Caco-2 (cell line): ENCODE data around the gene ZNF579. TPM values are rescaled to one million over a fixed set of nuclear protein-coding genes. Genes with fewer than 3 reads are reported as not detected.

ENCODE experiments used
- BruUV-seq: library from RNA; stranded (reverse); fragments of 400-500 nt; replicated peaks from 2 replicates; lab custom pipeline; 2021; lab: Mats Ljungman, UMichigan
- CTCF ChIA-PET: fragments of 300-600 bp; sonication (Branson Sonifier 250); formaldehyde crosslinking; loops from one replicate; lab custom pipeline; 2022; ENCODE audit warnings: antibody characterized with exemption; lab: Charles Lee
- POLR2A ChIA-PET: fragments of 300-600 bp; sonication (Branson Sonifier 250); formaldehyde crosslinking; loops from one replicate; lab custom pipeline; 2022; ENCODE audit warnings: antibody characterized with exemption; lab: Charles Lee
- DNase-seq, 2 experiments: peaks; one replicate each; pipeline versions ENCODE4 v3.0.0 to v3.0.0-alpha.2; 2020 to 2022
- H3K27me3 ChIP-seq: replicated peaks from 2 replicates; pipeline ENCODE4 v1.6.0; 2011; ENCODE audit warnings: low read length; ENCODE audit not compliant: control insufficient read depth, insufficient read depth
- H3K36me3 ChIP-seq: 2 replicates; pipeline ENCODE4 v1.5.1; 2011; ENCODE audit warnings: low read length; ENCODE audit not compliant: control insufficient read depth, insufficient read depth
- H3K4me1 ChIP-seq: fragments of 250-450 bp; sonication (Bioruptor Pico); 2 replicates; pipeline ENCODE4 v1.5.1; 2020; ENCODE audit warnings: mild to moderate bottlenecking
- H3K4me3 ChIP-seq: 2 replicates; pipeline ENCODE4 v1.5.1; 2011; ENCODE audit warnings: low read depth, mild to moderate bottlenecking, control low read depth, low read length
- H3K9me3 ChIP-seq: fragments of 250-450 bp; sonication (Bioruptor Pico); 2 replicates; pipeline ENCODE4 v1.5.1; 2020; ENCODE audit warnings: mild to moderate bottlenecking, moderate library complexity
- H3K27ac Mint-ChIP-seq: one replicate; pipeline ENCODE4 v1.8.0; 2022; ENCODE audit warnings: mixed read lengths; ENCODE audit not compliant: unreplicated experiment
- H3K27me3 Mint-ChIP-seq: one replicate; pipeline ENCODE4 v1.8.0; 2022; ENCODE audit warnings: mixed read lengths; ENCODE audit not compliant: insufficient read depth, unreplicated experiment
- H3K36me3 Mint-ChIP-seq: one replicate; pipeline ENCODE4 v1.8.0; 2022; ENCODE audit warnings: mild to moderate bottlenecking, mixed read lengths; ENCODE audit not compliant: insufficient read depth, unreplicated experiment
- H3K4me1 Mint-ChIP-seq: one replicate; pipeline ENCODE4 v1.8.0; 2022; ENCODE audit warnings: low read depth, mixed read lengths; ENCODE audit not compliant: unreplicated experiment
- H3K4me3 Mint-ChIP-seq: one replicate; pipeline ENCODE4 v1.8.0; 2022; ENCODE audit warnings: mild to moderate bottlenecking, moderate library complexity, mixed read lengths; ENCODE audit not compliant: unreplicated experiment
- H3K9me3 Mint-ChIP-seq: one replicate; pipeline ENCODE4 v1.8.0; 2022; ENCODE audit warnings: mixed read lengths; ENCODE audit not compliant: unreplicated experiment
- intact Hi-C: fragments of 100-400 bp; cut with micrococcal nuclease; formaldehyde crosslinking; loops from one replicate; pipeline ENCODE4 v1.10.0; 2022; ENCODE audit not compliant: unreplicated experiment
- total RNA-seq: library from RNA; stranded (reverse); gene quantifications from 2 replicates; pipeline ENCODE4 v1.2.3, GENCODE V29; 2022
- TF ChIP-seq, protein P1 (sequence below), 2 experiments: fragments of 200-600 bp in 1 of 2; IDR thresholded peaks; 1 replicate in 1 of 2; 2 replicates in 1 of 2; pipeline versions ENCODE4 v1.5.1 to v1.8.0; 2011 to 2022; ENCODE audit warnings: antibody characterized with exemption in 1 of 2, control low read depth in 1 of 2, inconsistent platforms in 1 of 2, low read depth in 1 of 2, low read length in 1 of 2, mild to moderate bottlenecking in 1 of 2, moderate library complexity in 1 of 2; ENCODE audit not compliant: insufficient read depth in 1 of 2, severe bottlenecking in 1 of 2, unreplicated experiment in 1 of 2

Gene ZNF579
- total RNA-seq, 1 experiment from 2014 or later, result 30.4 TPM

DNA sequence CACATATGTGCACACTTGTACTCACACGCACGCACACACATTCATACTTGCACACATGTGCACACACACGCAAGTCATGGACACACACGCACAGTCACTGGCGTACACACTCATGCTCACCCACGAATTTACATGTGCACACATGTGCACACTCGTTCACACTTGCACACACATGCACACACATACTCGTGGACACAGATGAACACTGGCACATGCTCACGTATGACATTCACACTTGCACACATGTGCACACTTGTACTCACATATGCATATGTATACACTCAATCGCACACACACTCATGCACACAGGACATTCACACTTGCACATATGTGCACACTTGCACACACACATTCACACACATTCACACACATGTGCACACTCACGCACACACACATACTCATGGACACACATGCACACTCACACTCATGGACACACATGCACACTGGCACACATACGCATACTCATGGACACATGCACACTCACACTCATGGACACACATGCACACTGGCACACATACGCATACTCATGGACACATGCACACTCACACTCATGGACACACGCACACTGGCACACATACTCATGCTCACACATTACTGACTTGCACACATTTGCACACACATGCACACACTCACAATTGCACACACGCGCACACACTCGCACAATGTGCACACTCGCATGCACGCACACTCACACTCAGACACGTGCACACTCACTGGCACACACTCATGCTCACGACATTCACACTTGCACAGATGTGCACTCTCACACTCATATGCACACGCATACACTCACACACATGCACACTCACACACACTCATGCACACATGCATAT is 53.2 kb downstream of the ZNF579 start:
- Histone ChIP-seq H3K4me1 (no peaks in the 10 kb centered on the region), H3K27me3 (no peaks in the 10 kb centered on the region), H3K36me3 (no peaks in the 10 kb centered on the region), H3K9me3 (peaks cover 3% of the 10 kb centered on the region; the same call in 1 of the 2 replicates), H3K4me3 (no peak overlapping the region)
- DNase-seq, result no peak
- intact Hi-C loops, result no loop called here
- ChIA-PET CTCF (no interaction called here), POLR2A (no interaction called here)
- H3K4me1 Mint-ChIP-seq, result no peaks in the 10 kb centered on the region
- H3K4me3 Mint-ChIP-seq, result no peak overlapping the region
- BruUV-seq, result no TSS peak
- no peaks in the 10 kb centered on the region for H3K9me3 Mint-ChIP-seq
- TF ChIP-seq, protein P1, sequence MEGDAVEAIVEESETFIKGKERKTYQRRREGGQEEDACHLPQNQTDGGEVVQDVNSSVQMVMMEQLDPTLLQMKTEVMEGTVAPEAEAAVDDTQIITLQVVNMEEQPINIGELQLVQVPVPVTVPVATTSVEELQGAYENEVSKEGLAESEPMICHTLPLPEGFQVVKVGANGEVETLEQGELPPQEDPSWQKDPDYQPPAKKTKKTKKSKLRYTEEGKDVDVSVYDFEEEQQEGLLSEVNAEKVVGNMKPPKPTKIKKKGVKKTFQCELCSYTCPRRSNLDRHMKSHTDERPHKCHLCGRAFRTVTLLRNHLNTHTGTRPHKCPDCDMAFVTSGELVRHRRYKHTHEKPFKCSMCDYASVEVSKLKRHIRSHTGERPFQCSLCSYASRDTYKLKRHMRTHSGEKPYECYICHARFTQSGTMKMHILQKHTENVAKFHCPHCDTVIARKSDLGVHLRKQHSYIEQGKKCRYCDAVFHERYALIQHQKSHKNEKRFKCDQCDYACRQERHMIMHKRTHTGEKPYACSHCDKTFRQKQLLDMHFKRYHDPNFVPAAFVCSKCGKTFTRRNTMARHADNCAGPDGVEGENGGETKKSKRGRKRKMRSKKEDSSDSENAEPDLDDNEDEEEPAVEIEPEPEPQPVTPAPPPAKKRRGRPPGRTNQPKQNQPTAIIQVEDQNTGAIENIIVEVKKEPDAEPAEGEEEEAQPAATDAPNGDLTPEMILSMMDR (IDR thresholded peaks at IDR 0.05; ENCODE audit: insufficient read depth in 1 of 2, low read depth in 1 of 2, low read length in 1 of 2, severe bottlenecking in 1 of 2, unreplicated experiment in 1 of 2), result no peak
- no peaks in the 10 kb centered on the region for H3K36me3 Mint-ChIP-seq
- H3K27me3 Mint-ChIP-seq, result no peaks in the 10 kb centered on the region
- no peak overlapping the region for H3K27ac Mint-ChIP-seq

Other genes starting within 250 kb of the ZNF579 start
- 25.8 and 26.3 TPM in 2 replicates for gene KMT5C, start 241.0 kb downstream of the ZNF579 start, total RNA-seq
- 0.27 and 0.35 TPM in 2 replicates for gene COX6B2, start 226.1 kb downstream of the ZNF579 start, total RNA-seq
- gene GARIN5B, start 217.6 kb downstream of the ZNF579 start, total RNA-seq, result not detected in 2 replicates
- 0.70 and 1.1 TPM in 2 replicates for gene IL11, start 210.4 kb downstream of the ZNF579 start, total RNA-seq
- not detected in 2 replicates for gene TMEM190, start 204.0 kb downstream of the ZNF579 start, total RNA-seq
- gene TMEM238, start 196.6 kb downstream of the ZNF579 start, total RNA-seq, result 18.1 and 22.7 TPM in 2 replicates
- 2,048 and 2,146 TPM in 2 replicates for gene RPL28, start 194.9 kb downstream of the ZNF579 start, total RNA-seq
- 279 and 293 TPM in 2 replicates for gene UBE2S, start 173.1 kb downstream of the ZNF579 start, total RNA-seq
- not detected in 2 replicates for gene SHISA7, start 137.5 kb downstream of the ZNF579 start, total RNA-seq
- gene ISOC2, start 119.2 kb downstream of the ZNF579 start, total RNA-seq, result 40.6 and 49.6 TPM in 2 replicates
- gene C19orf85, start 116.1 kb downstream of the ZNF579 start, total RNA-seq, result not detected in 2 replicates
- 12.3 and 13.9 TPM in 2 replicates for gene ZNF628, start 104.2 kb downstream of the ZNF579 start, total RNA-seq
- 40.9 and 45.2 TPM in 2 replicates for gene NAT14, start 95.7 kb downstream of the ZNF579 start, total RNA-seq
- gene SSC5D, start 92.4 kb downstream of the ZNF579 start, total RNA-seq, result 0.58 and 0.86 TPM in 2 replicates
- not detected in 2 replicates for gene SBK2, start 43.7 kb downstream of the ZNF579 start, total RNA-seq
- 2.3 and 2.4 TPM in 2 replicates for gene SBK3, start 35.3 kb downstream of the ZNF579 start, total RNA-seq
- 27.2 and 27.7 TPM in 2 replicates for gene FIZ1, start 18.7 kb upstream of the ZNF579 start, total RNA-seq
- 10.8 and 11.1 TPM in 2 replicates for gene ZNF524, start 19.4 kb upstream of the ZNF579 start, total RNA-seq
- 13.2 and 14.5 TPM in 2 replicates for gene ZNF865, start 24.8 kb upstream of the ZNF579 start, total RNA-seq
- 8.5 and 10.2 TPM in 2 replicates for gene ZNF784, start 43.7 kb upstream of the ZNF579 start, total RNA-seq
- gene ZNF580, start 60.2 kb upstream of the ZNF579 start, total RNA-seq, result 38.5 and 41.4 TPM in 2 replicates
- 46.2 and 47.4 TPM in 2 replicates for gene ZNF581, start 62.8 kb upstream of the ZNF579 start, total RNA-seq
- 17.4 and 17.6 TPM in 2 replicates for gene CCDC106, start 67.4 kb upstream of the ZNF579 start, total RNA-seq
- gene U2AF2, start 74.2 kb upstream of the ZNF579 start, total RNA-seq, result 289 TPM in 2 replicates
- 197 and 201 TPM in 2 replicates for gene EPN1, start 94.4 kb upstream of the ZNF579 start, total RNA-seq
- not detected in 2 replicates for gene NLRP9, start 157.6 kb upstream of the ZNF579 start, total RNA-seq
- gene RFPL4A, start 178.2 kb upstream of the ZNF579 start, total RNA-seq, result not detected in 2 replicates
- gene RFPL4AL1, start 188.3 kb upstream of the ZNF579 start, total RNA-seq, result not detected in 2 replicates